ENCODE measurements around the gene JAG1.
A peak's percentile ranks its signal among the peaks of the same experiment; 100 is the strongest.
"Not testable (repeated sequence)": the region's sequence is repeated elsewhere in the genome, so short reads cannot be mapped to it uniquely, and the experiment has no call there.

JAG1 gene

DNA sequence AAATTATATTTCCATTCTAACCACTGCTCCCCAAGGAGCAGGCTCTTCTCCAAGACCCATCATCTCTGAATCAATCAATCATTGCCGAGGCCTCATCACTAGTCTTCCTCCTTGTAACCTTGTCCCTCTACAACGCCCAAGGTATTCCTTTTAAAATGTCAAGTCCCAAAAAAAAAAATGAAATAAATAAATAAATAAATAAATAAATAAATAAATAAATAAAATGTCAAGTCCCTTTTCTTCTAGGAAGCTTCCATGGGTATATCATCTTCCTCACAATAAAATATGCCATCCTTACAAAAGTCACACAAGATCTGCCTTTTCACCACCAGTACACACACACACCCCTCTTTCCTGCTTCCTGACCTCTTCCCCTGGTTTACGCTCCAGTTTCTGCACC is 57.6 kb downstream of the JAG1 start:
- Histone ChIP-seq H3K79me2 (ENCODE audit: insufficient read depth, low read length) (no peaks in the 10 kb centered on the region), H2AFZ (ENCODE audit: low read depth, low read length) (no peak overlapping the region)
- TF ChIP-seq, protein P1, sequence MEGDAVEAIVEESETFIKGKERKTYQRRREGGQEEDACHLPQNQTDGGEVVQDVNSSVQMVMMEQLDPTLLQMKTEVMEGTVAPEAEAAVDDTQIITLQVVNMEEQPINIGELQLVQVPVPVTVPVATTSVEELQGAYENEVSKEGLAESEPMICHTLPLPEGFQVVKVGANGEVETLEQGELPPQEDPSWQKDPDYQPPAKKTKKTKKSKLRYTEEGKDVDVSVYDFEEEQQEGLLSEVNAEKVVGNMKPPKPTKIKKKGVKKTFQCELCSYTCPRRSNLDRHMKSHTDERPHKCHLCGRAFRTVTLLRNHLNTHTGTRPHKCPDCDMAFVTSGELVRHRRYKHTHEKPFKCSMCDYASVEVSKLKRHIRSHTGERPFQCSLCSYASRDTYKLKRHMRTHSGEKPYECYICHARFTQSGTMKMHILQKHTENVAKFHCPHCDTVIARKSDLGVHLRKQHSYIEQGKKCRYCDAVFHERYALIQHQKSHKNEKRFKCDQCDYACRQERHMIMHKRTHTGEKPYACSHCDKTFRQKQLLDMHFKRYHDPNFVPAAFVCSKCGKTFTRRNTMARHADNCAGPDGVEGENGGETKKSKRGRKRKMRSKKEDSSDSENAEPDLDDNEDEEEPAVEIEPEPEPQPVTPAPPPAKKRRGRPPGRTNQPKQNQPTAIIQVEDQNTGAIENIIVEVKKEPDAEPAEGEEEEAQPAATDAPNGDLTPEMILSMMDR (IDR thresholded peaks at IDR 0.05; ENCODE audit: borderline replicate concordance, extremely low read depth, low read length, poor library complexity, severe bottlenecking) = no peak
- no peak for TF ChIP-seq EZH2 (IDR thresholded peaks at IDR 0.05; ENCODE audit: borderline replicate concordance, low read depth, low read length, severe bottlenecking)

DNA sequence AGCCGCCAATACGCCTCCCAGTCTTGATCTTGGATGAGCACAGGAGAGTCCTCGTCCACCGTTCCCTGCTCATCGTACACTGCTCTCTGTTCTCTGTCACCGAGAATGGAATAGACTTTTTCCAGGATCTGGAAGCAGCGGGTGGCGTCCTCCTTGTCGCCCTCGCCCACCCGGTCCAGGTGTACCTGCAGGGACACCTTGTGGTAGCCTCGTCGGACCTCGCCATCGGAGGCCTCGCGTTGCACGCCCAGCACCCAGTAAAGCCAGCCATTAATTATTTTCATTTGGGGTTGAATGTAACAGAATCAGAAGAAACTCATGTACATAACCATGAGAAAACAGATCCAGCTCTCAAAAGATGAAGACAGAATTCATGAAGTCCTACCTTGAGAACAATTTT is 59.9 kb downstream of the JAG1 start:
- H3K9me3 ChIP-seq (ENCODE audit: insufficient read depth, low read length, severe bottlenecking) = no peaks in the 10 kb centered on the region
- no peak overlapping the region for H3K27ac ChIP-seq (ENCODE audit: low read length)
- peaks cover 13% of the 10 kb centered on the region for H3K36me3 ChIP-seq (ENCODE audit: insufficient read depth, low read length)
- H2AFZ ChIP-seq (ENCODE audit: low read depth, low read length) = no peak overlapping the region
- no peaks in the 10 kb centered on the region for H3K79me2 ChIP-seq (ENCODE audit: insufficient read depth, low read length)
- no peaks in the 10 kb centered on the region for H4K20me1 ChIP-seq (ENCODE audit: insufficient read depth, low read length)
- ATAC-seq (ENCODE audit: insufficient read depth, low read depth) (no peak), DNase-seq (no peak)
- no peak overlapping the region for H3K9ac ChIP-seq (ENCODE audit: low read depth, low read length)
- no peaks in the 10 kb centered on the region for H3K4me1 ChIP-seq (ENCODE audit: insufficient read depth, low read length)
- H3K4me2 ChIP-seq (ENCODE audit: insufficient read depth, low read length) = no peak overlapping the region
- no peak for TF ChIP-seq EZH2 (IDR thresholded peaks at IDR 0.05; ENCODE audit: borderline replicate concordance, low read depth, low read length, severe bottlenecking)
- TF ChIP-seq, protein P1 (IDR thresholded peaks at IDR 0.05; ENCODE audit: borderline replicate concordance, extremely low read depth, low read length, poor library complexity, severe bottlenecking) = no peak
- no peaks in the 10 kb centered on the region for H3K27me3 ChIP-seq (ENCODE audit: insufficient read depth, low read length, poor library complexity)
- H3K4me3 ChIP-seq (ENCODE audit: low read depth in 1 of 2, low read length in 2 of 2) = no peak overlapping the region

More for the DNA sequence above, 57.6 kb downstream of the JAG1 start:
- Histone ChIP-seq H3K27me3 (ENCODE audit: insufficient read depth, low read length, poor library complexity) (no peaks in the 10 kb centered on the region), H3K27ac (ENCODE audit: low read length) (no peak overlapping the region), H3K9me3 (ENCODE audit: insufficient read depth, low read length, severe bottlenecking) (no peaks in the 10 kb centered on the region), H3K4me1 (ENCODE audit: insufficient read depth, low read length) (no peaks in the 10 kb centered on the region), H3K36me3 (ENCODE audit: insufficient read depth, low read length) (peaks cover 9% of the 10 kb centered on the region), H4K20me1 (ENCODE audit: insufficient read depth, low read length) (no peaks in the 10 kb centered on the region), H3K9ac (ENCODE audit: low read depth, low read length) (no peak overlapping the region), H3K4me2 (ENCODE audit: insufficient read depth, low read length) (no peak overlapping the region), H3K4me3 (ENCODE audit: low read depth in 1 of 2, low read length in 2 of 2) (no peak overlapping the region)
- DNase-seq (no peak), ATAC-seq (ENCODE audit: insufficient read depth, low read depth) (no peak)

DNA sequence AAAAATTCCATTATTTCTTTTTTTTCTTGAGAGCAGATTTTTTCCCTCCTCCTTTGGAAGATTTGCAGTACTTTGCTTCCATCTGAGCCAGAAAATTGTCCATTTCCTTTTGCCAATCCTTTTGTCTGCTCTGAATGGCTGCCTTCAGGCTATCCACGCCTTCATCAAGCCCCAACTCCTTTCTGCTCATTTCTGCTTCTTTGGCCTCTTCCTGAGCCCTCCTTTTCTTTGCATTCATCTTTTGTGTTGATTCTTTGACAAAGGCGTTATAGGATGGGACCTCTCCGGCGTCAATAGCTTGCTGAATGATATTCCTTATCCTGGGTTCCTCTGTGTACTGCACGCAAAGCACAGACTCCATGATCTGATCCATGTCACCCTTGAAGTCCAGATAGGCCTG is 60.4 kb downstream of the JAG1 start:
- not testable (repeated sequence) for H3K9me3 ChIP-seq (ENCODE audit: insufficient read depth, low read length, severe bottlenecking); H4K20me1 ChIP-seq (ENCODE audit: insufficient read depth, low read length); H3K9ac ChIP-seq (ENCODE audit: low read depth, low read length); ATAC-seq (ENCODE audit: insufficient read depth, low read depth); H3K79me2 ChIP-seq (ENCODE audit: insufficient read depth, low read length); H3K27ac ChIP-seq (ENCODE audit: low read length); DNase-seq; H2AFZ ChIP-seq (ENCODE audit: low read depth, low read length); H3K4me2 ChIP-seq (ENCODE audit: insufficient read depth, low read length); H3K4me3 ChIP-seq (ENCODE audit: low read depth in 1 of 2, low read length in 2 of 2); H3K27me3 ChIP-seq (ENCODE audit: insufficient read depth, low read length, poor library complexity); H3K4me1 ChIP-seq (ENCODE audit: insufficient read depth, low read length)
- H3K36me3 ChIP-seq (ENCODE audit: insufficient read depth, low read length) = peaks cover 15% of the 10 kb centered on the region

DNA sequence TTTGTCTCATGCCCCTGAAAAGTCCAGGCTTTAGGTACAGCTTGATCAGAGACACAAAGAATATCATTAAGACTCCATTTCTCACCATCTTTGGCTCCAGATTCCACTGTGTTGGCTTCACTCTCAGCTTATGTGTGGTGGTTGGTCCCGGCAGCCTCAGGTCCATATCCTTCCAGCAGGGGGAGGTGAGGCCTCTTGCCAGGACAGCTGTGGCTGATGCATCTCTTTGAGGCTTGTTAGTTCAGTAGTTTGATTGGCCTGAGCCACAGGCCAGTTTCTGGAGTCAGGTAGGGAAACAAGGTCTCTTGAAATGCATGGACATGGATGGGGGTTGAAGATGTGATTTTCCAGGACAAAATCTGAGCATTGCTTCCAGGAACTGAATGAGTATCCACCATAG is 62.4 kb downstream of the JAG1 start:
- ATAC-seq (ENCODE audit: insufficient read depth, low read depth) (peak; percentile 63; the same call in 2 of the 3 replicates), DNase-seq (peak; percentile 12)
- Histone ChIP-seq H3K36me3 (ENCODE audit: insufficient read depth, low read length) (peaks cover 22% of the 10 kb centered on the region), H3K4me2 (ENCODE audit: insufficient read depth, low read length) (no peak overlapping the region), H4K20me1 (ENCODE audit: insufficient read depth, low read length) (no peaks in the 10 kb centered on the region), H3K9me3 (ENCODE audit: insufficient read depth, low read length, severe bottlenecking) (no peaks in the 10 kb centered on the region), H3K27me3 (ENCODE audit: insufficient read depth, low read length, poor library complexity) (no peaks in the 10 kb centered on the region), H3K79me2 (ENCODE audit: insufficient read depth, low read length) (no peaks in the 10 kb centered on the region), H3K27ac (ENCODE audit: low read length) (no peak overlapping the region), H3K4me3 (ENCODE audit: low read depth in 1 of 2, low read length in 2 of 2) (no peak overlapping the region), H3K9ac (ENCODE audit: low read depth, low read length) (no peak overlapping the region), H3K4me1 (ENCODE audit: insufficient read depth, low read length) (no peaks in the 10 kb centered on the region), H2AFZ (ENCODE audit: low read depth, low read length) (no peak overlapping the region)
- no peak for TF ChIP-seq EZH2 (IDR thresholded peaks at IDR 0.05; ENCODE audit: borderline replicate concordance, low read depth, low read length, severe bottlenecking)
- TF ChIP-seq, protein P1 (IDR thresholded peaks at IDR 0.05; ENCODE audit: borderline replicate concordance, extremely low read depth, low read length, poor library complexity, severe bottlenecking) = peak; percentile 38
